ENCODE results near the gene DPYD.

DNA sequence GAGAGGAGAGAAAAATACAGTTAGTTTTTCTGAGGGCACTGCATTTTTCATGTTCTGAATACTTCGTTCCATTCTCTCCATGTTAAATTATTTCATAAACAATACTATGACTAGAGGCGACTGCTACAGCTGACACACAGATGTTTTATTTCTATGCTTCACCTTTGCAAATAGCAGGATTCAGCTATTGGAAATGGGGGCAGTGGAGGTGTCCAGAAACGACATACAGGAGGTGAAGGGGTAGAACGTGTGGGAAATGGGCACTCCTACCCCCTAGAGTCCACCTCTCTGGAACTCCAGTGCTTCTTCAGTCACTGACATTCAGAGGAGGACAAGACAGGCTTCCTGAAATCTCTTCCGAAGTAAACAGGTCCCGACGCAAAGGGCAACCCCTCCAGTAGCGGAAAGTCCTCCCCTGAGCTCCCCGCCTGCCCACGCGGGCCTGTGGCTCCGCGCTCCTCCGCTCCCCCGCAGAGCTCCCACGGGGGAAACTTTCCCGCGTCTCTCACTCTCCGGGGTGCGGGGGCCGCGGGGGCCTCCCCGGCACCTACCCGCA lies 480 bp downstream of the DPYD start:
- TF ChIP-seq, protein P1, sequence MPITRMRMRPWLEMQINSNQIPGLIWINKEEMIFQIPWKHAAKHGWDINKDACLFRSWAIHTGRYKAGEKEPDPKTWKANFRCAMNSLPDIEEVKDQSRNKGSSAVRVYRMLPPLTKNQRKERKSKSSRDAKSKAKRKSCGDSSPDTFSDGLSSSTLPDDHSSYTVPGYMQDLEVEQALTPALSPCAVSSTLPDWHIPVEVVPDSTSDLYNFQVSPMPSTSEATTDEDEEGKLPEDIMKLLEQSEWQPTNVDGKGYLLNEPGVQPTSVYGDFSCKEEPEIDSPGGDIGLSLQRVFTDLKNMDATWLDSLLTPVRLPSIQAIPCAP (CRISPR knock-in tag; IDR thresholded peaks at IDR 0.05) = no peak
- TF ChIP-seq CBFB (CRISPR knock-in tag; IDR thresholded peaks at IDR 0.05; ENCODE audit: low read depth) (no peak), NFE2L1 (CRISPR knock-in tag; IDR thresholded peaks at IDR 0.05) (no peak), ESRRA (CRISPR knock-in tag; IDR thresholded peaks at IDR 0.05; ENCODE audit: borderline replicate concordance) (no peak), JUN (CRISPR knock-in tag; IDR thresholded peaks at IDR 0.05) (no peak), GABPB1 (CRISPR knock-in tag; IDR thresholded peaks at IDR 0.05) (no peak), ZBTB21 (CRISPR knock-in tag; IDR thresholded peaks at IDR 0.05; ENCODE audit: borderline replicate concordance) (no peak), CREB1 (CRISPR knock-in tag; IDR thresholded peaks at IDR 0.05) (no peak)
- TF ChIP-seq, protein P2, sequence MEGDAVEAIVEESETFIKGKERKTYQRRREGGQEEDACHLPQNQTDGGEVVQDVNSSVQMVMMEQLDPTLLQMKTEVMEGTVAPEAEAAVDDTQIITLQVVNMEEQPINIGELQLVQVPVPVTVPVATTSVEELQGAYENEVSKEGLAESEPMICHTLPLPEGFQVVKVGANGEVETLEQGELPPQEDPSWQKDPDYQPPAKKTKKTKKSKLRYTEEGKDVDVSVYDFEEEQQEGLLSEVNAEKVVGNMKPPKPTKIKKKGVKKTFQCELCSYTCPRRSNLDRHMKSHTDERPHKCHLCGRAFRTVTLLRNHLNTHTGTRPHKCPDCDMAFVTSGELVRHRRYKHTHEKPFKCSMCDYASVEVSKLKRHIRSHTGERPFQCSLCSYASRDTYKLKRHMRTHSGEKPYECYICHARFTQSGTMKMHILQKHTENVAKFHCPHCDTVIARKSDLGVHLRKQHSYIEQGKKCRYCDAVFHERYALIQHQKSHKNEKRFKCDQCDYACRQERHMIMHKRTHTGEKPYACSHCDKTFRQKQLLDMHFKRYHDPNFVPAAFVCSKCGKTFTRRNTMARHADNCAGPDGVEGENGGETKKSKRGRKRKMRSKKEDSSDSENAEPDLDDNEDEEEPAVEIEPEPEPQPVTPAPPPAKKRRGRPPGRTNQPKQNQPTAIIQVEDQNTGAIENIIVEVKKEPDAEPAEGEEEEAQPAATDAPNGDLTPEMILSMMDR (IDR thresholded peaks at IDR 0.05) = no peak
- TF ChIP-seq, protein P3, sequence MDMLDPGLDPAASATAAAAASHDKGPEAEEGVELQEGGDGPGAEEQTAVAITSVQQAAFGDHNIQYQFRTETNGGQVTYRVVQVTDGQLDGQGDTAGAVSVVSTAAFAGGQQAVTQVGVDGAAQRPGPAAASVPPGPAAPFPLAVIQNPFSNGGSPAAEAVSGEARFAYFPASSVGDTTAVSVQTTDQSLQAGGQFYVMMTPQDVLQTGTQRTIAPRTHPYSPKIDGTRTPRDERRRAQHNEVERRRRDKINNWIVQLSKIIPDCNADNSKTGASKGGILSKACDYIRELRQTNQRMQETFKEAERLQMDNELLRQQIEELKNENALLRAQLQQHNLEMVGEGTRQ (CRISPR knock-in tag; IDR thresholded peaks at IDR 0.05) = no peak
- TF ChIP-seq, protein P4, sequence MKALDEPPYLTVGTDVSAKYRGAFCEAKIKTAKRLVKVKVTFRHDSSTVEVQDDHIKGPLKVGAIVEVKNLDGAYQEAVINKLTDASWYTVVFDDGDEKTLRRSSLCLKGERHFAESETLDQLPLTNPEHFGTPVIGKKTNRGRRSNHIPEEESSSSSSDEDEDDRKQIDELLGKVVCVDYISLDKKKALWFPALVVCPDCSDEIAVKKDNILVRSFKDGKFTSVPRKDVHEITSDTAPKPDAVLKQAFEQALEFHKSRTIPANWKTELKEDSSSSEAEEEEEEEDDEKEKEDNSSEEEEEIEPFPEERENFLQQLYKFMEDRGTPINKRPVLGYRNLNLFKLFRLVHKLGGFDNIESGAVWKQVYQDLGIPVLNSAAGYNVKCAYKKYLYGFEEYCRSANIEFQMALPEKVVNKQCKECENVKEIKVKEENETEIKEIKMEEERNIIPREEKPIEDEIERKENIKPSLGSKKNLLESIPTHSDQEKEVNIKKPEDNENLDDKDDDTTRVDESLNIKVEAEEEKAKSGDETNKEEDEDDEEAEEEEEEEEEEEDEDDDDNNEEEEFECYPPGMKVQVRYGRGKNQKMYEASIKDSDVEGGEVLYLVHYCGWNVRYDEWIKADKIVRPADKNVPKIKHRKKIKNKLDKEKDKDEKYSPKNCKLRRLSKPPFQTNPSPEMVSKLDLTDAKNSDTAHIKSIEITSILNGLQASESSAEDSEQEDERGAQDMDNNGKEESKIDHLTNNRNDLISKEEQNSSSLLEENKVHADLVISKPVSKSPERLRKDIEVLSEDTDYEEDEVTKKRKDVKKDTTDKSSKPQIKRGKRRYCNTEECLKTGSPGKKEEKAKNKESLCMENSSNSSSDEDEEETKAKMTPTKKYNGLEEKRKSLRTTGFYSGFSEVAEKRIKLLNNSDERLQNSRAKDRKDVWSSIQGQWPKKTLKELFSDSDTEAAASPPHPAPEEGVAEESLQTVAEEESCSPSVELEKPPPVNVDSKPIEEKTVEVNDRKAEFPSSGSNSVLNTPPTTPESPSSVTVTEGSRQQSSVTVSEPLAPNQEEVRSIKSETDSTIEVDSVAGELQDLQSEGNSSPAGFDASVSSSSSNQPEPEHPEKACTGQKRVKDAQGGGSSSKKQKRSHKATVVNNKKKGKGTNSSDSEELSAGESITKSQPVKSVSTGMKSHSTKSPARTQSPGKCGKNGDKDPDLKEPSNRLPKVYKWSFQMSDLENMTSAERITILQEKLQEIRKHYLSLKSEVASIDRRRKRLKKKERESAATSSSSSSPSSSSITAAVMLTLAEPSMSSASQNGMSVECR (CRISPR knock-in tag; IDR thresholded peaks at IDR 0.05; ENCODE audit: borderline replicate concordance) = no peak
- TF ChIP-seq, protein P5, sequence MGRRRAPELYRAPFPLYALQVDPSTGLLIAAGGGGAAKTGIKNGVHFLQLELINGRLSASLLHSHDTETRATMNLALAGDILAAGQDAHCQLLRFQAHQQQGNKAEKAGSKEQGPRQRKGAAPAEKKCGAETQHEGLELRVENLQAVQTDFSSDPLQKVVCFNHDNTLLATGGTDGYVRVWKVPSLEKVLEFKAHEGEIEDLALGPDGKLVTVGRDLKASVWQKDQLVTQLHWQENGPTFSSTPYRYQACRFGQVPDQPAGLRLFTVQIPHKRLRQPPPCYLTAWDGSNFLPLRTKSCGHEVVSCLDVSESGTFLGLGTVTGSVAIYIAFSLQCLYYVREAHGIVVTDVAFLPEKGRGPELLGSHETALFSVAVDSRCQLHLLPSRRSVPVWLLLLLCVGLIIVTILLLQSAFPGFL (CRISPR knock-in tag; IDR thresholded peaks at IDR 0.05; ENCODE audit: borderline replicate concordance) = no peak

Measured in WTC11 (cell line).